Hepatocyte (in vitro differentiated cells): ENCODE measurements around the gene MFSD11.

Source experiments
- EZH2 ChIP-seq: fragments of 200-600 bp; sonication (generic); IDR thresholded peaks from 2 replicates; pipeline ENCODE4 v1.6.1; 2016; ENCODE audit warnings: antibody characterized with exemption, mild to moderate bottlenecking, borderline replicate concordance
- TF ChIP-seq, protein P1 (sequence below): fragments of 200-600 bp; sonication (generic); IDR thresholded peaks from 2 replicates; pipeline ENCODE4 v1.5.1; 2016; ENCODE audit warnings: antibody characterized with exemption, mild to moderate bottlenecking; ENCODE audit not compliant: poor library complexity

DNA sequence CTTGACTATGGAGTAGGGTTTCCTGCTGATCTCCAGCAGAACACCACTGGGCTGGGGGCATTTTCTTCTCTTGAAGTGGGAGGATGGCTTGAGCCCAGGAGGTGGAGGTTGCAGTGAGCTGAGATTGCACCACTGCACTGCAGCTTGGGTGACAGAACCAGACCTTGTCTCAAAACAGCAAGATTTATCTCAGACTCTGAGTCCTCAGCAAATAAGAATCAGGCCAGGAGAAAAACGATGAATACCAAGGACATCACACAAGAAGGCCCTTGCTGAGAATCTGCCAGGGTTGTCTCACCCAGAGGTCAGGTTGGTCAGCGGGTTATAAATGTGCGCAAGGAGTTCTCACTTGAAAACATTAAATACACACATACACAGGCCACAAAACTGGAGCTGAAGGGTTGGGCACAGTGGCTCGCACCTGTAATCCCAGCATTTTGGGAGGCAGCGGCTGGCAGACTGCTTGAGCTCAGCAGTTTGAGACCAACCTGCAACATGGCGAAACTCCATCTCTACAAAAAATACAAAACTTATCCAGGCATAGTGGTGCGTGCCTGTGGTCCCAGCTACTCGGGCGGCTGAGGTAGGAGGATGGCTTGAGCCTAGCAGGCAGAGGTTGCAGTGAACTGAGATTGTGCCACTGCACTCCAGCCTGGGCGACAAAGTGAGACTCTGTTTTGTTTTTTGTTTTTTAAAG is 34.8 kb upstream of the MFSD11 start:
- TF ChIP-seq, protein P1, sequence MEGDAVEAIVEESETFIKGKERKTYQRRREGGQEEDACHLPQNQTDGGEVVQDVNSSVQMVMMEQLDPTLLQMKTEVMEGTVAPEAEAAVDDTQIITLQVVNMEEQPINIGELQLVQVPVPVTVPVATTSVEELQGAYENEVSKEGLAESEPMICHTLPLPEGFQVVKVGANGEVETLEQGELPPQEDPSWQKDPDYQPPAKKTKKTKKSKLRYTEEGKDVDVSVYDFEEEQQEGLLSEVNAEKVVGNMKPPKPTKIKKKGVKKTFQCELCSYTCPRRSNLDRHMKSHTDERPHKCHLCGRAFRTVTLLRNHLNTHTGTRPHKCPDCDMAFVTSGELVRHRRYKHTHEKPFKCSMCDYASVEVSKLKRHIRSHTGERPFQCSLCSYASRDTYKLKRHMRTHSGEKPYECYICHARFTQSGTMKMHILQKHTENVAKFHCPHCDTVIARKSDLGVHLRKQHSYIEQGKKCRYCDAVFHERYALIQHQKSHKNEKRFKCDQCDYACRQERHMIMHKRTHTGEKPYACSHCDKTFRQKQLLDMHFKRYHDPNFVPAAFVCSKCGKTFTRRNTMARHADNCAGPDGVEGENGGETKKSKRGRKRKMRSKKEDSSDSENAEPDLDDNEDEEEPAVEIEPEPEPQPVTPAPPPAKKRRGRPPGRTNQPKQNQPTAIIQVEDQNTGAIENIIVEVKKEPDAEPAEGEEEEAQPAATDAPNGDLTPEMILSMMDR, result no peak
- TF ChIP-seq EZH2, result no peak
